GM12801 (cell line): ENCODE data around the gene TMEM253.

Source experiments
- CTCF ChIP-seq: IDR thresholded peaks from one replicate; pipeline ENCODE4 v1.5.1; 2011; ENCODE audit warnings: control low read depth; ENCODE audit not compliant: insufficient read length; ENCODE audit errors: extremely low read depth

The TMEM253 gene

GRCh38 chr14:21066882-21067502, 33.9 kb upstream of the TMEM253 start:
- TF ChIP-seq CTCF = no peak

- TF ChIP-seq CTCF = no peak
Measured at GRCh38 chr14:21068521-21069387, 32.1 kb upstream of the TMEM253 start.

- TF ChIP-seq CTCF = no peak
Measured at GRCh38 chr14:21069388-21070082, 31.3 kb upstream of the TMEM253 start.

- no peak for TF ChIP-seq CTCF
Measured at GRCh38 chr14:21070083-21070609, 30.7 kb upstream of the TMEM253 start, which contains the start of gene ARHGEF40. Gene ARHGEF40 (plus strand): TSS chr14:21070304. CDS start chr14:21070397, 93 bp downstream.

GRCh38 chr14:21070610-21071224, 30.1 kb upstream of the TMEM253 start:
- TF ChIP-seq CTCF = no peak

- TF ChIP-seq CTCF = no peak
Measured at GRCh38 chr14:21071225-21072030, 29.4 kb upstream of the TMEM253 start.
